HEK293 (cell line): Measurements from ENCODE around the gene ZNF780B.
A peak's percentile ranks its signal among the peaks of the same experiment; 100 is the strongest.

ENCODE experiments used
- CTCF ChIA-PET: fragments of 350-600 bp; formaldehyde crosslinking; extraction: SDS; loops from one replicate; lab custom pipeline; 2021; ENCODE audit warnings: antibody characterized with exemption; lab: Yijun Ruan, JAX
- POLR2A ChIA-PET: fragments of 300-600 bp; formaldehyde crosslinking; extraction: SDS; loops from one replicate; lab custom pipeline; 2020; ENCODE audit warnings: antibody characterized with exemption, inconsistent platforms; lab: Yijun Ruan, JAX
- H3K27ac ChIP-seq: fragments of 200-500 bp; sonication (Bioruptor generic); 2 replicates; pipeline ENCODE4 v1.5.1; 2014; ENCODE audit warnings: low read depth, low read length, control low read depth, inconsistent platforms; ENCODE audit errors: extremely low read depth
- H3K36me3 ChIP-seq, 2 experiments: fragments of 200-500 bp in 1 of 2; sonication (Bioruptor generic) in 1 of 2; 1 replicate in 1 of 2; 2 replicates in 1 of 2; pipeline ENCODE4 v1.5.1; 2014 to 2017; ENCODE audit warnings: inconsistent platforms in 2 of 2, low read length in 2 of 2; ENCODE audit not compliant: control insufficient read depth in 2 of 2, insufficient read depth in 1 of 2
- H3K4me1 ChIP-seq: fragments of 200-500 bp; sonication (Bioruptor generic); 2 replicates; pipeline ENCODE4 v1.5.1; 2014; ENCODE audit warnings: mild to moderate bottlenecking, low read length, inconsistent platforms; ENCODE audit not compliant: control insufficient read depth, insufficient read depth
- H3K4me3 ChIP-seq: 2 replicates; pipeline ENCODE4 v1.5.1; 2011; ENCODE audit warnings: low read depth, mild to moderate bottlenecking, control low read depth, low read length, moderate library complexity
- H3K9me3 ChIP-seq: fragments of 200-500 bp; sonication (Bioruptor generic); 2 replicates; pipeline ENCODE4 v1.5.1; 2014; ENCODE audit warnings: low read depth, low read length, inconsistent platforms; ENCODE audit not compliant: control insufficient read depth, insufficient read depth
- GLIS2 ChIP-seq: fragments of 450-650 bp; formaldehyde crosslinking; IDR thresholded peaks from 2 replicates; pipeline ENCODE4 v1.5.1; 2016; ENCODE audit warnings: missing biosample characterization, missing genetic modification characterization
- HOXC10 ChIP-seq: sonication (generic); formaldehyde crosslinking; IDR thresholded peaks from 2 replicates; pipeline ENCODE4 v1.8.1; 2023; ENCODE audit warnings: mild to moderate bottlenecking, missing genetic modification reagents
- INSM2 ChIP-seq: fragments of 450-650 bp; formaldehyde crosslinking; IDR thresholded peaks from 2 replicates; pipeline ENCODE4 v1.5.1; 2016; ENCODE audit warnings: missing biosample characterization, missing genetic modification characterization
- RBAK ChIP-seq: fragments of 450-650 bp; formaldehyde crosslinking; IDR thresholded peaks from 2 replicates; pipeline ENCODE4 v1.5.1; 2016; ENCODE audit warnings: missing biosample characterization, missing genetic modification characterization
- SCRT1 ChIP-seq: fragments of 450-650 bp; formaldehyde crosslinking; IDR thresholded peaks from 2 replicates; pipeline ENCODE4 v1.5.1; 2016; ENCODE audit warnings: missing biosample characterization, missing genetic modification characterization, borderline replicate concordance
- SCRT2 ChIP-seq: fragments of 450-650 bp; formaldehyde crosslinking; IDR thresholded peaks from 2 replicates; pipeline ENCODE4 v1.5.1; 2016; ENCODE audit warnings: missing biosample characterization, missing genetic modification characterization
- SETDB1 ChIP-seq: IDR thresholded peaks from one replicate; pipeline ENCODE4 v1.6.1; 2017; ENCODE audit warnings: mild to moderate bottlenecking, low read length, moderate library complexity, mixed read lengths; ENCODE audit not compliant: insufficient read length
- SP7 ChIP-seq: fragments of 450-650 bp; formaldehyde crosslinking; IDR thresholded peaks from 2 replicates; pipeline ENCODE4 v1.5.1; 2016; ENCODE audit warnings: missing biosample characterization, missing genetic modification characterization
- ZBTB21 ChIP-seq: fragments of 450-650 bp; formaldehyde crosslinking; IDR thresholded peaks from 2 replicates; pipeline ENCODE4 v1.5.1; 2017; ENCODE audit warnings: missing biosample characterization, missing genetic modification characterization
- ZNF133 ChIP-seq: fragments of 450-650 bp; formaldehyde crosslinking; IDR thresholded peaks from 2 replicates; pipeline ENCODE4 v1.5.1; 2016; ENCODE audit warnings: missing biosample characterization, missing genetic modification characterization
- ZNF280D ChIP-seq: fragments of 450-650 bp; formaldehyde crosslinking; IDR thresholded peaks from 2 replicates; pipeline ENCODE4 v1.5.1; 2016; ENCODE audit warnings: missing biosample characterization, missing genetic modification characterization
- ZNF302 ChIP-seq: fragments of 450-650 bp; formaldehyde crosslinking; IDR thresholded peaks from 2 replicates; pipeline ENCODE4 v1.5.1; 2016; ENCODE audit warnings: missing biosample characterization, missing genetic modification characterization, low read depth
- ZNF311 ChIP-seq: fragments of 450-650 bp; formaldehyde crosslinking; IDR thresholded peaks from 2 replicates; pipeline ENCODE4 v1.5.1; 2017; ENCODE audit warnings: missing biosample characterization, missing genetic modification characterization, borderline replicate concordance
- ZNF324 ChIP-seq: fragments of 450-650 bp; formaldehyde crosslinking; IDR thresholded peaks from 2 replicates; pipeline ENCODE4 v1.5.1; 2016; ENCODE audit warnings: missing biosample characterization, missing genetic modification characterization
- ZNF362 ChIP-seq: fragments of 450-650 bp; formaldehyde crosslinking; IDR thresholded peaks from 2 replicates; pipeline ENCODE4 v1.5.1; 2016; ENCODE audit warnings: missing biosample characterization, missing genetic modification characterization
- ZNF398 ChIP-seq: fragments of 450-650 bp; formaldehyde crosslinking; IDR thresholded peaks from 2 replicates; pipeline ENCODE4 v1.5.1; 2017; ENCODE audit warnings: missing biosample characterization, missing genetic modification characterization
- ZNF416 ChIP-seq: fragments of 450-650 bp; formaldehyde crosslinking; IDR thresholded peaks from 2 replicates; pipeline ENCODE4 v1.5.1; 2016; ENCODE audit warnings: missing biosample characterization, missing genetic modification characterization
- ZNF433 ChIP-seq: fragments of 450-650 bp; formaldehyde crosslinking; IDR thresholded peaks from 2 replicates; pipeline ENCODE4 v1.5.1; 2016; ENCODE audit warnings: missing biosample characterization, missing genetic modification characterization, low read depth
- ZNF529 ChIP-seq: fragments of 450-650 bp; formaldehyde crosslinking; IDR thresholded peaks from 2 replicates; pipeline ENCODE4 v1.5.1; 2017; ENCODE audit warnings: missing genetic modification characterization, missing biosample characterization; ENCODE audit not compliant: insufficient replicate concordance
- ZNF544 ChIP-seq: fragments of 450-650 bp; formaldehyde crosslinking; IDR thresholded peaks from 2 replicates; pipeline ENCODE4 v1.5.0; 2017; ENCODE audit warnings: missing biosample characterization, missing genetic modification characterization
- ZNF610 ChIP-seq: fragments of 450-650 bp; formaldehyde crosslinking; IDR thresholded peaks from 2 replicates; pipeline ENCODE4 v1.5.1; 2016; ENCODE audit warnings: missing biosample characterization, missing genetic modification characterization, borderline replicate concordance
- ZNF785 ChIP-seq: fragments of 450-650 bp; formaldehyde crosslinking; IDR thresholded peaks from 2 replicates; pipeline ENCODE4 v1.5.1; 2016; ENCODE audit warnings: missing biosample characterization, missing genetic modification characterization

ZNF780B gene

DNA sequence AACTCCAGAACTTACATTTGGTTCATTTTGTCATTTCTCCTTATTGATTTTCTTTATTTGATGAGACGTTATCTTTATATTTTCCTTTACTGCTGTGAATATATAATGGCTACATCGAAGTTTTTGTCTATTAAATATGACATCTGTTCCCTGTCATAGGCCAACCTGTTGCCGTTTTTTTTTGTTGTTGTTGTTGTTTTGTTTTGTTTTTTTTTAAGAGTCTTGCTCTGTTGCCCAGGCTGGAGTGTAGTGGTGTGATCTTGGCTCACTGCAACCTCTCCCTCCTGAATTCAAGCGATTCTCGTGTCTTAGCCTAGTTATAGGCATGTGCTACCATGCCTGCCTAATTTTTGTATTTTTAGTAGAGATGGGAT is 29.4 kb downstream of the ZNF780B start:
- H3K4me3 ChIP-seq, result no peak overlapping the region
- peaks cover 64% of the 10 kb centered on the region for H3K9me3 ChIP-seq
- no peak overlapping the region for H3K27ac ChIP-seq
- TF ChIP-seq ZNF302 (tag by site-specific recombination), result 0 out of 2 replicates have a peak, but pooled peaks have one; percentile 32
- no peak for TF ChIP-seq ZNF133 (tag by site-specific recombination)
- no peak for TF ChIP-seq INSM2 (tag by site-specific recombination)
- 0 out of 2 replicates have a peak, but pooled peaks have one; percentile 1 for TF ChIP-seq RBAK (tag by site-specific recombination)
- 0 out of 2 replicates have a peak, but pooled peaks have one; percentile 21 for TF ChIP-seq ZNF416
- TF ChIP-seq ZNF785, result 0 out of 2 replicates have a peak, but pooled peaks have one; percentile 32
- peak; percentile 77 for TF ChIP-seq SCRT1
- peak; percentile 82 for TF ChIP-seq SCRT2 (tag by site-specific recombination)
- 0 out of 2 replicates have a peak, but pooled peaks have one; percentile 33 for TF ChIP-seq ZNF362 (tag by site-specific recombination)
- H3K4me1 ChIP-seq, result no peaks in the 10 kb centered on the region
- POLR2A ChIA-PET, result interaction anchor here (1.6 kb wide), 1 partner anchor 56 kb away, joined by 3 read pairs; the partner anchor contains the start of gene PSMC4
- CTCF ChIA-PET, result interaction anchor here (0.5 to 0.9 kb wide), 3 partner anchors 10 to 1665 kb away, joined by 3 read pairs; no protein-coding TSS in a partner anchor
- H3K36me3 ChIP-seq, result peaks cover 0 to 19% of the 10 kb centered on the region in 2 experiments; a peak in 2 of 3 replicates

GRCh38 chr19:40025938-40026596 is 30.0 kb downstream of the ZNF780B start:
- H3K9me3 ChIP-seq, result peaks cover 65% of the 10 kb centered on the region
- CTCF ChIA-PET, result no interaction called here
- TF ChIP-seq ZNF324 (tag by site-specific recombination) (no peak), SCRT1 (no peak), ZNF433 (no peak), ZNF280D (tag by site-specific recombination) (no peak; the same call in 1 of the 2 replicates), HOXC10 (CRISPR knock-in tag) (no peak), ZNF544 (0 out of 2 replicates have a peak, but pooled peaks have one; percentile 13), ZBTB21 (tag by site-specific recombination) (no peak), SETDB1 (peak; percentile 90), ZNF529 (tag by site-specific recombination) (no peak), ZNF398 (tag by site-specific recombination) (no peak), SP7 (0 out of 2 replicates have a peak, but pooled peaks have one; percentile 8), ZNF311 (tag by site-specific recombination) (peak; percentile 91), RBAK (tag by site-specific recombination) (peak; percentile 54; the same call in 1 of the 2 replicates), ZNF610 (tag by site-specific recombination) (no peak), ZNF302 (tag by site-specific recombination) (no peak; the same call in 1 of the 2 replicates), GLIS2 (no peak)

More at GRCh38 chr19:40025938-40026596, 30.0 kb downstream of the ZNF780B start:
- H3K4me3 ChIP-seq, result no peak overlapping the region
- no peak overlapping the region for H3K27ac ChIP-seq
- POLR2A ChIA-PET, result no interaction called here
- H3K36me3 ChIP-seq, result peaks cover 0 to 15% of the 10 kb centered on the region in 2 experiments; a peak in 2 of 3 replicates
- H3K4me1 ChIP-seq, result no peaks in the 10 kb centered on the region
